GM12878 (cell line): ENCODE measurements around the gene CTNNBIP1. TPM values are rescaled to one million over a fixed set of nuclear protein-coding genes. Genes with fewer than 3 reads are reported as not detected.

ENCODE experiments used
- ATF2 ChIP-seq: IDR thresholded peaks from 2 replicates; pipeline ENCODE4 v1.6.1; 2012; ENCODE audit warnings: low read length, inconsistent platforms
- FOS ChIP-seq: IDR thresholded peaks from 3 replicates; pipeline ENCODE4 v1.6.1; 2011; ENCODE audit warnings: borderline replicate concordance; ENCODE audit not compliant: insufficient read length; ENCODE audit errors: extremely low read depth
- FOXK2 ChIP-seq: fragments of 450-650 bp; IDR thresholded peaks from 2 replicates; pipeline ENCODE4 v1.6.1; 2017; ENCODE audit warnings: mild to moderate bottlenecking, moderate library complexity
- HCFC1 ChIP-seq: fragments of 150-350 bp; IDR thresholded peaks from 2 replicates; pipeline ENCODE4 v1.6.1; 2014; ENCODE audit warnings: low read length
- KAT2A ChIP-seq: conservative IDR thresholded peaks from 2 replicates; pipeline ENCODE4 v1.6.1; 2011; ENCODE audit warnings: low read depth, low read length; ENCODE audit not compliant: control insufficient read depth
- MEF2B ChIP-seq: fragments of 450-650 bp; IDR thresholded peaks from 2 replicates; pipeline ENCODE4 v1.6.1; 2018; ENCODE audit warnings: mild to moderate bottlenecking, moderate library complexity; ENCODE audit not compliant: partially characterized antibody, poor library complexity, severe bottlenecking
- MLLT1 ChIP-seq: fragments of 450-650 bp; IDR thresholded peaks from 2 replicates; pipeline ENCODE4 v1.6.1; 2016; ENCODE audit warnings: mild to moderate bottlenecking
- PML ChIP-seq: IDR thresholded peaks from 2 replicates; pipeline ENCODE4 v1.6.1; 2012; ENCODE audit warnings: low read length, inconsistent platforms
- SREBF1 ChIP-seq: IDR thresholded peaks from 2 replicates; pipeline ENCODE4 v1.6.1; 2012; ENCODE audit warnings: mild to moderate bottlenecking, low read length
- ZNF384 ChIP-seq: IDR thresholded peaks from 2 replicates; pipeline ENCODE4 v1.6.1; 2012; ENCODE audit warnings: low read depth, mild to moderate bottlenecking, low read length, improper control_type of control experiment, borderline replicate concordance
- ZNF687 ChIP-seq: fragments of 450-650 bp; IDR thresholded peaks from 2 replicates; pipeline ENCODE4 v1.6.1; 2017; ENCODE audit warnings: mild to moderate bottlenecking, moderate library complexity
- polyA plus RNA-seq, 11 experiments: library from polyadenylated mRNA; depleted of rRNA in 4 of 11; unstranded in 6 of 11; stranded (reverse) in 5 of 11; fragments of >200 nt; fragmentation: Nextera tagmentation in 4 of 11; fragmentation: Illumina TruSeq in 1 of 11; extraction: Ambion mirVana in 4 of 11; extraction: Trizol in 1 of 11; gene quantifications; 1 replicate in 1 of 11; 2 replicates in 10 of 11; pipeline versions ENCODE4 v1.2.1 to v1.2.3, GENCODE V29; 2011 to 2016; ENCODE audit warnings: inconsistent platforms in 2 of 11, missing spikeins in 2 of 11, low read depth in 1 of 11
- total RNA-seq, 4 experiments: library from RNA; depleted of rRNA in 3 of 4; stranded (reverse); fragments of >200 nt in 3 of 4; fragmentation: Illumina TruSeq in 1 of 4; extraction: Trizol in 1 of 4; gene quantifications; 2 replicates each; pipeline versions ENCODE4 v1.2.1 to v1.2.3, GENCODE V29; 2013 to 2021
- TF ChIP-seq, protein P1 (sequence below): fragments of 450-650 bp; IDR thresholded peaks from 2 replicates; pipeline ENCODE4 v1.6.1; 2018; ENCODE audit warnings: mild to moderate bottlenecking, low read depth, moderate library complexity; ENCODE audit not compliant: partially characterized antibody
- TF ChIP-seq, protein P2 (sequence below): fragments of 450-650 bp; conservative IDR thresholded peaks from 2 replicates; pipeline ENCODE4 v1.6.1; 2017; ENCODE audit warnings: mild to moderate bottlenecking, moderate library complexity
- TF ChIP-seq, protein P3 (sequence below): IDR thresholded peaks from 2 replicates; pipeline ENCODE4 v1.6.1; 2012; ENCODE audit warnings: low read depth, low read length, improper control_type of control experiment

The CTNNBIP1 gene
- total and polyA plus RNA-seq, 10 of the 15 experiments (the other 5 are each of a cell fraction or from before 2014, with no cell fraction given) = 0.42 to 31.8 (median 10.8) TPM

GRCh38 chr1:9910423-9911178, 532 bp upstream of the CTNNBIP1 start (continued):
- TF ChIP-seq PML (peak; percentile 52; the same call in 1 of the 2 replicates), FOXK2 (peak; percentile 88), MEF2B (no peak), ATF2 (no peak), FOS (no peak), SREBF1 (peak; percentile 49; the same call in 1 of the 2 replicates), MLLT1 (0 out of 2 replicates have a peak, but pooled peaks have one; percentile 25), ZNF687 (no peak), ZNF384 (no peak), KAT2A (no peak), HCFC1 (no peak)
- TF ChIP-seq, protein P1, sequence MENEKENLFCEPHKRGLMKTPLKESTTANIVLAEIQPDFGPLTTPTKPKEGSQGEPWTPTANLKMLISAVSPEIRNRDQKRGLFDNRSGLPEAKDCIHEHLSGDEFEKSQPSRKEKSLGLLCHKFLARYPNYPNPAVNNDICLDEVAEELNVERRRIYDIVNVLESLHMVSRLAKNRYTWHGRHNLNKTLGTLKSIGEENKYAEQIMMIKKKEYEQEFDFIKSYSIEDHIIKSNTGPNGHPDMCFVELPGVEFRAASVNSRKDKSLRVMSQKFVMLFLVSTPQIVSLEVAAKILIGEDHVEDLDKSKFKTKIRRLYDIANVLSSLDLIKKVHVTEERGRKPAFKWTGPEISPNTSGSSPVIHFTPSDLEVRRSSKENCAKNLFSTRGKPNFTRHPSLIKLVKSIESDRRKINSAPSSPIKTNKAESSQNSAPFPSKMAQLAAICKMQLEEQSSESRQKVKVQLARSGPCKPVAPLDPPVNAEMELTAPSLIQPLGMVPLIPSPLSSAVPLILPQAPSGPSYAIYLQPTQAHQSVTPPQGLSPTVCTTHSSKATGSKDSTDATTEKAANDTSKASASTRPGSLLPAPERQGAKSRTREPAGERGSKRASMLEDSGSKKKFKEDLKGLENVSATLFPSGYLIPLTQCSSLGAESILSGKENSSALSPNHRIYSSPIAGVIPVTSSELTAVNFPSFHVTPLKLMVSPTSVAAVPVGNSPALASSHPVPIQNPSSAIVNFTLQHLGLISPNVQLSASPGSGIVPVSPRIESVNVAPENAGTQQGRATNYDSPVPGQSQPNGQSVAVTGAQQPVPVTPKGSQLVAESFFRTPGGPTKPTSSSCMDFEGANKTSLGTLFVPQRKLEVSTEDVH = no peak
- TF ChIP-seq, protein P2, sequence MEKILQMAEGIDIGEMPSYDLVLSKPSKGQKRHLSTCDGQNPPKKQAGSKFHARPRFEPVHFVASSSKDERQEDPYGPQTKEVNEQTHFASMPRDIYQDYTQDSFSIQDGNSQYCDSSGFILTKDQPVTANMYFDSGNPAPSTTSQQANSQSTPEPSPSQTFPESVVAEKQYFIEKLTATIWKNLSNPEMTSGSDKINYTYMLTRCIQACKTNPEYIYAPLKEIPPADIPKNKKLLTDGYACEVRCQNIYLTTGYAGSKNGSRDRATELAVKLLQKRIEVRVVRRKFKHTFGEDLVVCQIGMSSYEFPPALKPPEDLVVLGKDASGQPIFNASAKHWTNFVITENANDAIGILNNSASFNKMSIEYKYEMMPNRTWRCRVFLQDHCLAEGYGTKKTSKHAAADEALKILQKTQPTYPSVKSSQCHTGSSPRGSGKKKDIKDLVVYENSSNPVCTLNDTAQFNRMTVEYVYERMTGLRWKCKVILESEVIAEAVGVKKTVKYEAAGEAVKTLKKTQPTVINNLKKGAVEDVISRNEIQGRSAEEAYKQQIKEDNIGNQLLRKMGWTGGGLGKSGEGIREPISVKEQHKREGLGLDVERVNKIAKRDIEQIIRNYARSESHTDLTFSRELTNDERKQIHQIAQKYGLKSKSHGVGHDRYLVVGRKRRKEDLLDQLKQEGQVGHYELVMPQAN = 0 out of 2 replicates have a peak, but pooled peaks have one; percentile 34
- TF ChIP-seq, protein P3, sequence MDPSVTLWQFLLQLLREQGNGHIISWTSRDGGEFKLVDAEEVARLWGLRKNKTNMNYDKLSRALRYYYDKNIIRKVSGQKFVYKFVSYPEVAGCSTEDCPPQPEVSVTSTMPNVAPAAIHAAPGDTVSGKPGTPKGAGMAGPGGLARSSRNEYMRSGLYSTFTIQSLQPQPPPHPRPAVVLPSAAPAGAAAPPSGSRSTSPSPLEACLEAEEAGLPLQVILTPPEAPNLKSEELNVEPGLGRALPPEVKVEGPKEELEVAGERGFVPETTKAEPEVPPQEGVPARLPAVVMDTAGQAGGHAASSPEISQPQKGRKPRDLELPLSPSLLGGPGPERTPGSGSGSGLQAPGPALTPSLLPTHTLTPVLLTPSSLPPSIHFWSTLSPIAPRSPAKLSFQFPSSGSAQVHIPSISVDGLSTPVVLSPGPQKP = peak; percentile 77; the same call in 1 of the 2 replicates
